Liver (tissue), 9 donors: ENCODE measurements around the gene ASXL1. TPM values are rescaled to one million over a fixed set of nuclear protein-coding genes. Genes with fewer than 3 reads are reported as not detected.

ENCODE experiments used
- DNase-seq: peaks from one replicate; pipeline ENCODE4 v3.0.0-alpha.2; 2017; ENCODE audit warnings: low spot score
- H3K27ac ChIP-seq, 2 donors: one replicate each; pipeline ENCODE4 v1.7.0; 2013; ENCODE audit warnings: inconsistent platforms in 2 of 2, low read length in 2 of 2, control low read depth in 1 of 2, low read depth in 1 of 2, mild to moderate bottlenecking in 1 of 2
- H3K27me3 ChIP-seq, 4 donors: one replicate each; pipeline versions ENCODE4 v1.6.1 to v1.7.0; 2013; ENCODE audit warnings: low read length in 3 of 4, inconsistent platforms in 1 of 4, mild to moderate bottlenecking in 1 of 4, moderate library complexity in 1 of 4; ENCODE audit not compliant: control insufficient read depth in 4 of 4, insufficient read depth in 4 of 4
- H3K36me3 ChIP-seq, 4 donors: one replicate each; pipeline versions ENCODE4 v1.6.1 to v1.7.0; 2013; ENCODE audit warnings: low read length in 3 of 4, mild to moderate bottlenecking in 3 of 4, low read depth in 1 of 4, moderate library complexity in 1 of 4; ENCODE audit not compliant: control insufficient read depth in 4 of 4, insufficient read depth in 3 of 4
- H3K4me1 ChIP-seq, 4 donors: one replicate each; pipeline versions ENCODE4 v1.6.1 to v1.7.0; 2013; ENCODE audit warnings: low read length in 3 of 4, mild to moderate bottlenecking in 3 of 4, moderate library complexity in 1 of 4; ENCODE audit not compliant: control insufficient read depth in 4 of 4, insufficient read depth in 4 of 4
- H3K4me3 ChIP-seq, 3 donors: one replicate each; pipeline versions ENCODE4 v1.6.1 to v1.7.0; 2013; ENCODE audit warnings: low read length in 3 of 3, control low read depth in 1 of 3, low read depth in 1 of 3, mild to moderate bottlenecking in 1 of 3
- H3K9ac ChIP-seq, 2 donors: one replicate each; pipeline ENCODE4 v1.7.0; 2013; ENCODE audit warnings: low read length in 2 of 2, mild to moderate bottlenecking in 2 of 2, moderate library complexity in 2 of 2, control low read depth in 1 of 2, low read depth in 1 of 2
- H3K9me3 ChIP-seq, 4 donors: one replicate each; pipeline versions ENCODE4 v1.6.1 to v1.7.0; 2013; ENCODE audit warnings: low read length in 3 of 4; ENCODE audit not compliant: control insufficient read depth in 4 of 4
- ATF3 ChIP-seq: IDR thresholded peaks from 2 replicates; pipeline ENCODE4 v1.6.1; 2016; ENCODE audit warnings: antibody characterized with exemption
- CTCF ChIP-seq: fragments of 150-350 bp; IDR thresholded peaks from 2 replicates; pipeline ENCODE4 v1.5.1; 2017; ENCODE audit warnings: improper control_type of control experiment, low read depth, low read length; ENCODE audit not compliant: missing input control
- EGR1 ChIP-seq, 2 donors: IDR thresholded peaks; 2 replicates each; pipeline ENCODE4 v1.6.1; 2016 to 2018; ENCODE audit warnings: antibody characterized with exemption in 2 of 2, low read depth in 2 of 2
- GABPA ChIP-seq, 2 donors: IDR thresholded peaks in 1 of 2; conservative IDR thresholded peaks in 1 of 2; 2 replicates each; pipeline ENCODE4 v1.6.1; 2016; ENCODE audit warnings: antibody characterized with exemption in 2 of 2, mild to moderate bottlenecking in 1 of 2, moderate library complexity in 1 of 2
- HNF4A ChIP-seq, 2 donors: conservative IDR thresholded peaks; 2 replicates each; pipeline ENCODE4 v1.6.1; 2016; ENCODE audit warnings: antibody characterized with exemption in 2 of 2, mild to moderate bottlenecking in 2 of 2
- JUND ChIP-seq, 2 donors: IDR thresholded peaks; 2 replicates each; pipeline ENCODE4 v1.6.1; 2016; ENCODE audit warnings: antibody characterized with exemption in 2 of 2
- MAX ChIP-seq: IDR thresholded peaks from 2 replicates; pipeline ENCODE4 v1.6.1; 2016; ENCODE audit warnings: antibody characterized with exemption
- NR2F2 ChIP-seq: IDR thresholded peaks from 2 replicates; pipeline ENCODE4 v1.6.1; 2016; ENCODE audit warnings: antibody characterized with exemption
- RAD21 ChIP-seq, 2 donors: IDR thresholded peaks; 2 replicates each; pipeline ENCODE4 v1.6.1; 2016; ENCODE audit warnings: antibody characterized with exemption in 2 of 2, mild to moderate bottlenecking in 2 of 2
- REST ChIP-seq: IDR thresholded peaks from 2 replicates; pipeline ENCODE4 v1.6.1; 2016; ENCODE audit warnings: antibody characterized with exemption, mild to moderate bottlenecking
- RXRA ChIP-seq, 2 donors: IDR thresholded peaks; 2 replicates each; pipeline ENCODE4 v1.6.1; 2017 to 2018; ENCODE audit warnings: antibody characterized with exemption in 2 of 2, mild to moderate bottlenecking in 1 of 2
- SP1 ChIP-seq: IDR thresholded peaks from 2 replicates; pipeline ENCODE4 v1.6.1; 2018; ENCODE audit warnings: antibody characterized with exemption, mild to moderate bottlenecking
- TAF1 ChIP-seq: conservative IDR thresholded peaks from 2 replicates; pipeline ENCODE4 v1.6.1; 2016; ENCODE audit warnings: antibody characterized with exemption, mild to moderate bottlenecking
- WGBS: extraction: QIAGEN DNeasy Blood & Tissue Kit; methylation state at CpG from one replicate; pipeline ENCODE4 v1.1.7; 2013; 5-methylcytosine and 5-hydroxymethylcytosine counted together
- polyA plus RNA-seq, 2 donors: library from polyadenylated mRNA; stranded (reverse) in 1 of 2; unstranded in 1 of 2; fragments of 200-250 nt in 1 of 2; fragments of >200 nt in 1 of 2; fragmentation: Nextera tagmentation in 1 of 2; extraction: Ambion mirVana in 1 of 2; gene quantifications; one replicate each; pipeline versions ENCODE4 v1.2.1 to v1.2.3, GENCODE V29; 2013 to 2015
- total RNA-seq, 2 donors: library from RNA; depleted of rRNA; stranded (reverse); fragments of >200 nt; gene quantifications; one replicate each; pipeline ENCODE4 v1.2.3, GENCODE V29; 2014
- TF ChIP-seq, protein P1 (sequence below): IDR thresholded peaks from 2 replicates; pipeline ENCODE4 v1.6.1; 2016; ENCODE audit warnings: antibody characterized with exemption
- donor health status: healthy.
- donor health status: healthy.
- donor health status: healthy.
- donor health status: healthy.
- donor health status: healthy.

The ASXL1 gene
- total and polyA plus RNA-seq, 4 donors: 13.4 to 61.3 (median 24.5) TPM

DNA sequence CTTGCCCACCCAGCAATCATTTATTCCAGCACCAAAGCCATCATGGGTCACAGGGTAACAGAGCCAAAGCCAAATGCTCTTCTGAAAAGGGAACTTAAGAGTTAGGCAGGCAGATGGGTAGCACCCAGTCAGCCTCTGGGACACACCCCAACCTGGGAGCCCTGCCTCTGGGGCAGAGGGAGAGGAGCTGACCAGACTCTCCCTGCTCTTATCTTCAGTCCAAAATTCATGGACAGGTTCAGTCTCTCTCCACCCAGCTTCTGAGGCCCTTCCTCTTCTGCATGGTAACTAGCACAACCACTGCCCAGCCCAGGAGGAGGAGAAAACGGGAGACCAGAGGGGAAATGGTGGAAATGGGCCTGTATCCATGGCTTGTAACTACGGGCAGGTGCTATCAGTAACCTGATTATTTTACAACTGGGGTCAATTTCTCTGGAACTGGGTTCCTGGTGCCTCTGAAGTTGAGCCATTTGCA lies 121.6 kb downstream of the ASXL1 start (continued):
- TF ChIP-seq, protein P1, sequence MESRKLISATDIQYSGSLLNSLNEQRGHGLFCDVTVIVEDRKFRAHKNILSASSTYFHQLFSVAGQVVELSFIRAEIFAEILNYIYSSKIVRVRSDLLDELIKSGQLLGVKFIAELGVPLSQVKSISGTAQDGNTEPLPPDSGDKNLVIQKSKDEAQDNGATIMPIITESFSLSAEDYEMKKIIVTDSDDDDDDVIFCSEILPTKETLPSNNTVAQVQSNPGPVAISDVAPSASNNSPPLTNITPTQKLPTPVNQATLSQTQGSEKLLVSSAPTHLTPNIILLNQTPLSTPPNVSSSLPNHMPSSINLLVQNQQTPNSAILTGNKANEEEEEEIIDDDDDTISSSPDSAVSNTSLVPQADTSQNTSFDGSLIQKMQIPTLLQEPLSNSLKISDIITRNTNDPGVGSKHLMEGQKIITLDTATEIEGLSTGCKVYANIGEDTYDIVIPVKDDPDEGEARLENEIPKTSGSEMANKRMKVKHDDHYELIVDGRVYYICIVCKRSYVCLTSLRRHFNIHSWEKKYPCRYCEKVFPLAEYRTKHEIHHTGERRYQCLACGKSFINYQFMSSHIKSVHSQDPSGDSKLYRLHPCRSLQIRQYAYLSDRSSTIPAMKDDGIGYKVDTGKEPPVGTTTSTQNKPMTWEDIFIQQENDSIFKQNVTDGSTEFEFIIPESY: no peak
- TF ChIP-seq ATF3 (no peak), CTCF (no peak), GABPA (IDR thresholded peaks at IDR 0.05 in 1 of 2, conservative IDR thresholded peaks at IDR 0.05 in 1 of 2) (no peak)

DNA sequence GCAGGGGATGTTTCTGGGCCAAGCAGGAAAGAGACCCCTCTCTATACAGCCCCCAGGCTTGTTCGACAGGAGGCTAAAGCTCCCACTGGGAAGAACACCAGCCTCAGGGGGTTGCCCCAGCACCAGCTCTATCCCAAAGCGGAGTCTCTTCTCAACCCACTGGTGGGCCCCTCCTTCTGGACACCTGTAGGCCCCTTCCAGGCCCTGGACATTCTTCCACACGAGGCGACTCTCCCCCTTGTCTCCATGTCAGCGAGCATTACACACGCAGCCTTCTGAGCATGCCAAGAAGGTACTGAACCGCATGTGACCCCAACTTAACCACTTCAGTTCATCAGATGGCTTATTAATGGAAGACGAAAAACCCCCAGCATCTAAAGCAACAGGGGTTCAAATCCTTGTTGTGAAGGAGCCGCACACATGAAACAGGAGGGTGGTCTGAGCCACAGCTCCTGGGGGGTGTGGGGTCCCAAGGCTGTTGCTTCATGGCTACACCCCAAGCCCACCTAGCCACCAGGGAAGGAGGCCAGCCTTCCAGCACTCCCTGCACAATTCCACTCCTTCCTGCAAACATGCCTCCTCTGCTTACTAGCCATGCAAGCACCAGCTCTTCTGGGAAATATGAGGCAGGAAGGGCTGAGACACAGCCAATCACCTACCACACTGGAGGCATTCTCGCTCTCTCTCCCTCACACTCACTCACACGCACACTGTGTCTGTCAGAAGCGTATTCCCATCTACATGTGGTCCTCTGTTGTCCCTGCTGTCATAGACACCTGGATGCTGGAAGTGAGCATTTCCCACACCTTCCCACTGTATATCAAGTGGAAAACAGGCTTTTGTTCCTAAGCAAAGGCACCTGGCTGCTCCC lies 122.5 kb downstream of the ASXL1 start:
- Histone ChIP-seq H3K27me3 (no peaks in the 10 kb centered on the region), H3K4me3 (no peak overlapping the region), H3K27ac (peak overlapping the region; percentile 5 to 43), H3K9me3 (no peaks in the 10 kb centered on the region), H3K4me1 (peaks cover 17 to 70% (median 40%) of the 10 kb centered on the region in 4 donors), H3K36me3 (no peaks in the 10 kb centered on the region), H3K9ac (no peak overlapping the region)
- DNase-seq: no peak
- no peak for TF ChIP-seq RXRA (IDR thresholded peaks at IDR 0.05)
- TF ChIP-seq TAF1: no peak
- no peak for TF ChIP-seq REST
- no peak for TF ChIP-seq SP1
- no peak for TF ChIP-seq EGR1 (IDR thresholded peaks at IDR 0.05; ENCODE audit: low read depth in 2 of 2)
- TF ChIP-seq MAX: no peak
- TF ChIP-seq NR2F2: no peak
- no peak for TF ChIP-seq JUND (IDR thresholded peaks at IDR 0.05)
- no peak for TF ChIP-seq HNF4A (conservative IDR thresholded peaks at IDR 0.05)
- TF ChIP-seq CTCF: no peak
- TF ChIP-seq RAD21 (IDR thresholded peaks at IDR 0.05): no peak
- TF ChIP-seq GABPA (IDR thresholded peaks at IDR 0.05 in 1 of 2, conservative IDR thresholded peaks at IDR 0.05 in 1 of 2): no peak
- whole genome bisulfite sequencing: 85% methylated on average over 12 of the region's 12 CpGs
